LNCaP clone FGC (cell line): ENCODE measurements around the gene PRSS33.

Experiments used
- DNase-seq: peaks from one replicate; pipeline ENCODE4 v3.0.0-alpha.2; 2011; ENCODE audit warnings: low read depth
- H3K4me3 ChIP-seq: 2 replicates; pipeline ENCODE4 v1.5.1; 2011; ENCODE audit warnings: mild to moderate bottlenecking, low read depth, low read length, control low read depth
- TF ChIP-seq, protein P1 (sequence below): IDR thresholded peaks from 2 replicates; pipeline ENCODE4 v1.5.1; 2012; ENCODE audit warnings: mild to moderate bottlenecking; ENCODE audit not compliant: control insufficient read depth, insufficient read depth; ENCODE audit errors: extremely low read depth

The PRSS33 gene

DNA sequence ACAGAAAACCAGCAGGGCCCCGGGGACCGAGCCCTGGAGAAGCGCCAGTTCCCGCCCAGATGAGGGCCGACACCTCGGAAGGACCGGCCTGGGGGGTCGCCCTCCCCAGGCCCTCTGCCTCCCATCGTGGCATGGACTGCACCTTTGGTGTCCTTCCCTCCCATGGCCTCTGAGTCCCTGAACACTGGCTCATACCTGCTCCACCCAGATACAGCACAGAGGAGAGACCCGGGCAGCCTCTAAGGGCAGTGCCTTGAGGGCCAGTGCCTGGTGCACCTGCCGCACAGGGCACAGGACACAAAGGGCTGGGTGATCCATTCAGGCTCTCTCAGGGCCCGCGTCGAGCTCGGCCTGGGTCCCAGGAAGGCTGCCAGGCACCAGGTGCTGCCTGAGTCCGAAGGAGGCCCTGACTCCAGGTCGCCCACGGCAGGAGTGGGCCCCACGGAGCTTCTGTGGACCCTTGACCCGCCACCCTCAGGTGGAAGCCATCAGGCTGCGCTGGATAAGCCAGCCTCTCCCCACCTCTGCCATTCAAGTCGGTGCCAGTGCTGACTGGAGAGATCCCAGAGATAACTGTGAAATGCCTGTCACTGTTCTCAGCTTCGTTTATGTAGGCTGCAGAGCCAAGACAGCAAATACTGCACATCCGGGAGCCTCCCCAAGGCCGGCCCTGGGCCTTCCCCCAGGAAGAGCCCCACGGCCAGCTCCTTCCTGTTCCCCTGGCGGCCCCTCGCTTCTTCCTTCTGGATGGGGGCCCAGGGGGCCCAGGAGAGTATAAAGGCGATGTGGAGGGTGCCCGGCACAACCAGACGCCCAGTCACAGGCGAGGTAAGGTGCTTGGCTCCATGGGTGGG, 42.4 kb upstream of the PRSS33 start, which contains the start of gene ZG16B:
TSS of gene ZG16B (plus strand) at position 803 of the 854 bp plus-strand sequence. CDS start 139 bp downstream, outside the sequence.
- DNase-seq, result peak; percentile 98
- TF ChIP-seq, protein P1, sequence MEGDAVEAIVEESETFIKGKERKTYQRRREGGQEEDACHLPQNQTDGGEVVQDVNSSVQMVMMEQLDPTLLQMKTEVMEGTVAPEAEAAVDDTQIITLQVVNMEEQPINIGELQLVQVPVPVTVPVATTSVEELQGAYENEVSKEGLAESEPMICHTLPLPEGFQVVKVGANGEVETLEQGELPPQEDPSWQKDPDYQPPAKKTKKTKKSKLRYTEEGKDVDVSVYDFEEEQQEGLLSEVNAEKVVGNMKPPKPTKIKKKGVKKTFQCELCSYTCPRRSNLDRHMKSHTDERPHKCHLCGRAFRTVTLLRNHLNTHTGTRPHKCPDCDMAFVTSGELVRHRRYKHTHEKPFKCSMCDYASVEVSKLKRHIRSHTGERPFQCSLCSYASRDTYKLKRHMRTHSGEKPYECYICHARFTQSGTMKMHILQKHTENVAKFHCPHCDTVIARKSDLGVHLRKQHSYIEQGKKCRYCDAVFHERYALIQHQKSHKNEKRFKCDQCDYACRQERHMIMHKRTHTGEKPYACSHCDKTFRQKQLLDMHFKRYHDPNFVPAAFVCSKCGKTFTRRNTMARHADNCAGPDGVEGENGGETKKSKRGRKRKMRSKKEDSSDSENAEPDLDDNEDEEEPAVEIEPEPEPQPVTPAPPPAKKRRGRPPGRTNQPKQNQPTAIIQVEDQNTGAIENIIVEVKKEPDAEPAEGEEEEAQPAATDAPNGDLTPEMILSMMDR, result no peak
- H3K4me3 ChIP-seq, result peak within 1 kb of the TSS; percentile 59

DNA sequence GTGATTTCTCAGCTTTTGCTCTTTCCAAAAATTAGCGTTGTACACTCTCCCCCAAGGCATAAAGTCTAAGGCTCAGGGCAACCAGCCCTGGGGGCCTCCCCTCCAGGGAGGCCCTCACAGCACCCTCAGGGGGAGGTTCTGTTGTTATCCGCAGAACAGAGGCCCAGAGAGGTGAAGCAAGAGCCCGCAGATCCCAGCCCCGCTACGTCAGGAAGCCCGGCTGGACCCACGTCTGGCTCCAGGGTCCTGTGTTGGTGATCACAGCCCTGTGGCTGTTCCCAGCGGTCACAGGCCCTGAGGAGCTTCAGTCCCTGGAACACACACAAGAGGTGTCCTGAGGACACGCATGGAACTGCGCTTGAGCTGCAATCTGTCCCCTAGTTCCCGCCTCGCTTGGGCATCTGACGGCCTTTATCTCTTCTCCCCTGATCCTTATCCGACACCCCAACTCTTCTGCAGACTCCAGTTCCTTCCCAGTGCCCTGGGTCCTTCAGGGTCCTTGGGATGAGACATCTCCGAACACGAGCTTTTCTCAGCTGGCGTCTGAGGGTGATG, 41.6 kb upstream of the PRSS33 start:
- no peak for DNase-seq
- H3K4me3 ChIP-seq, result peak overlapping the region; percentile 59
- TF ChIP-seq, protein P1, result no peak

DNA sequence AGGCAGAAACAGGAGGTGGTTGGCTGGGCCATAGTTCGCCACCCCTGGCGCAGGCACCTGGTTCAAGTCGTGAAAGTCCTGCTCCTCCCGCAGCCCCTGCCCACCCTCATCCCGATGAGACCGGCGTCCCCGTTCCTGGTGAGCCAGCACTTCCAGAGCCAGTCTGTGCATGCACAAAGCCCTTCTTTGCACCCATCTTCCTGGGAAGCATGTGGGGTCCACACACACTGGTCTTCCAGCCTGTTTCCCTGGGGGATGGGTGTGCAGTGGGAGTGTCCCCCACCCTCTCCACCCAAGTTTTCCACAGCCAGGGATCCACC, 41.1 kb upstream of the PRSS33 start:
- no peak overlapping the region for H3K4me3 ChIP-seq
- TF ChIP-seq, protein P1, result no peak
- DNase-seq, result no peak

DNA sequence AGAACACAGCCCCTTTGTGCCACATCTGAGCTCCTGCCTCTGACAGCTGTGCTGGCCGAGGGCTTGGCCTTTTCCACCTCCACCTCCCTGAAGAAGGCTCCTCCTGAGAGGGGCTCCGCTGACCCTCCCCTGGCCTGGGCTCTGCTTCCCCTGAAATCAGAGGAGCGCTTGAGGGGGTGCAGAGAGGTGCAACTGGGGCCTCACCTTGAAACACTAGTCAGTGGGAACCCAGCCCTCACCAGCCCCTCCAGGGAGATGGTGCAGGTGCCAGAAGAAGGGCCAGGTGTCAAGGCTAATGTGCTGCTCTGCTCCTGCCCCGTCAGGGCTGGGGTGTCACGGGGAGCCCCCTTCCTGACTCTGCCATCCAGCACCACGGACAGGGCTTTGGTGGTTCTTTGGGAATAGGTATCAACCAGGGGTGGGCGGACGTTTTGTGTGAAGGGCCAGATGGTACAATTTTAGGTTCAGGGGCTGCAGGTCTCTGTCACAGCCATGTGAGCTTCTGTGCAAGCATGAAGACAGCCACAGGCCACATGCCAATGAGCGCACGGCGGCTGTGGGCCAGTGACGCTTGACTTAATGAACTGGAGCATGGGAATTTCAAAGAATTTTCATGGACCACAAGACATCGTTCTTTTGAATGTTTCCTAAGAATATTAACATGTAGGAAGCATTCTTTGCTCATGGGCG, 40.6 kb upstream of the PRSS33 start:
- DNase-seq, result no peak
- TF ChIP-seq, protein P1, result no peak

DNA sequence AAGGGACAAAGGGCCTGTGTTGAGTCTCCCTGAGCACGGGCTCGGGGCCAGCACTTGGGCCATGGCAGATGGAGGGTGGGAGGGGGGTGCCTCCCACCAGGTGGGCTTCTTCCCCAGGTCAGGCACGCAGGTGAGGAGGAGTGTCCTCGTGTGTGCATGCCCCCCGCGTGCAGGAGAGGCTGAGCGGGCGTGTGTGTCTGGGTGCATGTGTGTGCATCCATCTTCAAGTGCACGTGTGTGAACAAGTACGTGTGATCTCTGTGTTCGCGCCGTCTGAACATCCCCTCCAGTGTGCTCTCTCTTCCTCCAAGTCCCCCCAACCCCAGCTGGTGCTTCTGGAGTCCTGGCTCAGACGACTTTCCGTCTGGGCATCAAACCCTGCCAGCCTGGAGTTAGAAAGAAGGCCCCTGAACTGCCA, 40.0 kb upstream of the PRSS33 start:
- TF ChIP-seq, protein P1, result no peak
- DNase-seq, result no peak
- H3K4me3 ChIP-seq, result no peak overlapping the region

More for the DNA sequence above, 40.6 kb upstream of the PRSS33 start:
- no peak overlapping the region for H3K4me3 ChIP-seq

DNA sequence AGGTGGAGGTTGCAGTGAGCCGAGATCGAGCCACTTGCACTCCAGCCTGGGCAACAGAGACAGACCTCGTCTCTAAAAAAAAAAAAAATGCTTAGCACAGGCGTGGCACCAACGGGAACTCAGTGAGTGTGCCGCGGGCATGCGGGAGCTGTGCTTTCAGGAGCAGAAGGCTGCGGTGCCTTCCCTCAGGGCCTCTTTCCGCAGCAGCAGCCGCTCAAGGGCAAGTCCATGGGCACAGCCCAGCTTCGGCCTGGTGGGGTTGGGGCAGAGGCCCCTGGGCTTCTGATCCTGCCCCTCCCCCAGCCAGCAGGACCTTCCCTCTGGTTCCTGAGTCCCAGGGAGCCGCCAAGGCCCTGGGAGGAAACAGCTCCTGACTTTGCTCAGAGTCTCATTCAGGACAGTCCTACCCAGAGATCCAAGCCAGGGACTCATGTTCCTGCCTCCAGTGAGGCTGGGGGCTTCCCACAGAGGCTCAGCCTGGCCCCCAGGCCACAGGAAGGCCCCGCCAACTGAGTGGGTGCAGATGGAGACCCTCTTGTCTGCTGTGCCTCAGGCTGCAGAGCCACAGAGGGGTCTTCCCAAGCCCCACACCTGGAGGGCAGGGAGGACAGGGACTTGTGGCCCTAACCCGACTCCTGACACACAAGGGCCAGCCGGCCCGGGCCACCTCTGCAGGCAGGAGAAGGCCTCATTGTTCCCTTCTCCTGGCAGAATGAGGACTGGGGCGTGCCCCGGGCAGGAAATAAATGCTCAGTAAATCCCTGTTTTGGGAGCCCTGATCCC, 39.4 kb upstream of the PRSS33 start:
- DNase-seq, result no peak
- TF ChIP-seq, protein P1, result no peak
- no peak overlapping the region for H3K4me3 ChIP-seq
